MM.1S (cell line): Measurements from ENCODE around the gene GUCD1.

Experiments
- EZH2 ChIP-seq: fragments of 300-600 bp; sonication (generic); optimal IDR thresholded peaks from 2 replicates; pipeline ENCODE3; 2017; ENCODE audit warnings: low read depth, mild to moderate bottlenecking, antibody characterized with exemption, low read length, mixed read lengths
- EZH2phosphoT487 ChIP-seq: fragments of 300-600 bp; sonication (generic); IDR thresholded peaks from 2 replicates; pipeline ENCODE4 v1.6.1; 2018; ENCODE audit warnings: antibody characterized with exemption, low read length
- TF ChIP-seq, protein P1 (sequence below): fragments of 300-600 bp; sonication (generic); IDR thresholded peaks from 2 replicates; pipeline ENCODE4 v1.5.1; 2016; ENCODE audit warnings: antibody characterized with exemption, low read length, mixed read lengths

DNA sequence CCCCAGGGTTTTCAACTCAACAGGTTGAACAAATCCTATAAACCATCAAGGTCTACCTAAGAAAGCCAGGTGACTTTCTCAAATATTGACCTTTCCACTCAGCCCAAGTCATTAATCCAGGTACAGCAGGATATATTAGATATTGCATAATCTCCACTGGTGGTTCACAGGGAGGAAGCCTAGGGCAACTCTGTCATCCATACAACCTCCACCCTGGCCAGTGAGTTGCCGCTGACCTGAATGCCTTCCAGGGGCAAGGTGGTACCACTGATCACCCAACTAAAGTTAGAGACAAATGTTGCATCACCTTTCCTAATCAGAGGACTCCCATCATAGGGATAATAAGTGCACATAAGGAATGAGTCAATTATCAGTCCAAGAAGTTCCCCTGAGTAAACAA lies 22.9 kb downstream of the GUCD1 start:
- TF ChIP-seq, protein P1, sequence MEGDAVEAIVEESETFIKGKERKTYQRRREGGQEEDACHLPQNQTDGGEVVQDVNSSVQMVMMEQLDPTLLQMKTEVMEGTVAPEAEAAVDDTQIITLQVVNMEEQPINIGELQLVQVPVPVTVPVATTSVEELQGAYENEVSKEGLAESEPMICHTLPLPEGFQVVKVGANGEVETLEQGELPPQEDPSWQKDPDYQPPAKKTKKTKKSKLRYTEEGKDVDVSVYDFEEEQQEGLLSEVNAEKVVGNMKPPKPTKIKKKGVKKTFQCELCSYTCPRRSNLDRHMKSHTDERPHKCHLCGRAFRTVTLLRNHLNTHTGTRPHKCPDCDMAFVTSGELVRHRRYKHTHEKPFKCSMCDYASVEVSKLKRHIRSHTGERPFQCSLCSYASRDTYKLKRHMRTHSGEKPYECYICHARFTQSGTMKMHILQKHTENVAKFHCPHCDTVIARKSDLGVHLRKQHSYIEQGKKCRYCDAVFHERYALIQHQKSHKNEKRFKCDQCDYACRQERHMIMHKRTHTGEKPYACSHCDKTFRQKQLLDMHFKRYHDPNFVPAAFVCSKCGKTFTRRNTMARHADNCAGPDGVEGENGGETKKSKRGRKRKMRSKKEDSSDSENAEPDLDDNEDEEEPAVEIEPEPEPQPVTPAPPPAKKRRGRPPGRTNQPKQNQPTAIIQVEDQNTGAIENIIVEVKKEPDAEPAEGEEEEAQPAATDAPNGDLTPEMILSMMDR = no peak
- no peak for TF ChIP-seq EZH2
- no peak for TF ChIP-seq EZH2phosphoT487
